Heart left ventricle (tissue), 16 donors: ENCODE measurements around the gene SLC9A9. TPM values are rescaled to one million over a fixed set of nuclear protein-coding genes. Genes with fewer than 3 reads are reported as not detected.
A peak's percentile ranks its signal among the peaks of the same experiment; 100 is the strongest.

Source experiments
- ATAC-seq, 4 donors: fragments of 200-7000 bp; cut with Tn5 transposase; one replicate each; pipeline ENCODE4 v1.9.1; 2020 to 2022; ENCODE audit warnings: moderate library complexity in 4 of 4, mild to moderate bottlenecking in 3 of 4, moderate number of reproducible peaks in 1 of 4
- DNase-seq, 5 donors: peaks; one replicate each; pipeline ENCODE4 v3.0.0-alpha.2; 2020
- H3K27ac ChIP-seq, 12 donors: fragments of 200-600 bp; sonication (generic) in 4 of 12; one replicate each; pipeline versions ENCODE4 v1.5.0 to v1.8.0; 2016 to 2022; ENCODE audit warnings: mild to moderate bottlenecking in 2 of 12
- H3K27me3 ChIP-seq, 9 donors: fragments of 200-600 bp; sonication (generic) in 2 of 9; one replicate each; pipeline versions ENCODE4 v1.5.1 to v1.8.0; 2016 to 2022; ENCODE audit warnings: mild to moderate bottlenecking in 3 of 9
- H3K36me3 ChIP-seq, 9 donors: fragments of 200-600 bp; sonication (generic) in 2 of 9; one replicate each; pipeline versions ENCODE4 v1.5.0 to v1.8.0; 2018 to 2022; ENCODE audit warnings: mild to moderate bottlenecking in 2 of 9
- H3K4me1 ChIP-seq, 12 donors: fragments of 200-600 bp; sonication (generic) in 4 of 12; one replicate each; pipeline versions ENCODE4 v1.5.0 to v1.8.0; 2016 to 2022; ENCODE audit warnings: mild to moderate bottlenecking in 3 of 12
- H3K4me3 ChIP-seq, 12 donors: fragments of 200-600 bp; sonication (generic) in 4 of 12; one replicate each; pipeline versions ENCODE4 v1.5.0 to v1.8.0; 2017 to 2022; ENCODE audit warnings: mild to moderate bottlenecking in 9 of 12, moderate library complexity in 4 of 12
- H3K9me3 ChIP-seq, 12 donors: fragments of 200-600 bp; sonication (generic) in 4 of 12; one replicate each; pipeline versions ENCODE4 v1.5.0 to v1.8.0; 2016 to 2022; ENCODE audit warnings: mild to moderate bottlenecking in 1 of 12
- POLR2A ChIP-seq, 2 donors: fragments of 450-650 bp; IDR thresholded peaks; one replicate each; pipeline ENCODE4 v1.6.1; 2017; ENCODE audit warnings: antibody characterized with exemption in 2 of 2, mild to moderate bottlenecking in 2 of 2, moderate library complexity in 2 of 2
- WGBS, 4 donors: extraction: QIAGEN DNeasy Blood & Tissue Kit in 2 of 4; methylation state at CpG; one replicate each; pipeline versions ENCODE4 v1.1.5 to v1.1.7; 2013 to 2018; 5-methylcytosine and 5-hydroxymethylcytosine counted together
- intact Hi-C, 10 donors: fragments of 100-400 bp; cut with DNase I; formaldehyde crosslinking; loops; one replicate each; pipeline versions ENCODE4 v1.11.1 to v1.14.2; 2022
- polyA plus RNA-seq, 2 donors: library from polyadenylated mRNA; stranded (reverse); fragments of 200-250 nt; gene quantifications; one replicate each; pipeline ENCODE4 v1.2.3, GENCODE V29; 2013
- total RNA-seq, 9 donors: library from RNA; depleted of rRNA in 2 of 9; stranded (reverse); fragments of >200 nt in 2 of 9; fragmentation: NEBNext Ultra II Directional in 3 of 9; extraction: Animal tissue kit (Norgen Biotek cat#: 25700) in 3 of 9; gene quantifications; one replicate each; pipeline versions ENCODE4 v1.1.0 to v1.2.4, GENCODE V29; 2016 to 2023
- TF ChIP-seq, protein P1 (sequence below), 12 donors: fragments of 200-600 bp; sonication (generic) in 4 of 12; IDR thresholded peaks; one replicate each; pipeline versions ENCODE4 v1.5.0 to v1.8.0; 2018 to 2022; ENCODE audit warnings: antibody characterized with exemption in 12 of 12, mild to moderate bottlenecking in 5 of 12
- donor health status: ischemic (EF 13 %, LVEDD 7.1; RV severe dilation, severe dysfunction).
- donor health status: healthy with polysubstance abuse.
- donor health status: DM: no; HTN: yes; CAD: no.
- donor health status: DM: no; HTN: no; CAD: no.
- donor health status: ischemic (EF 25% LVEDD 6.9; RV normal size, moderate dysfunction).
- donor health status: ischemic (EF 25% LVEDD 5.7; RV mildly dilated, moderate dysfunction).
- donor health status: healthy.
- donor health status: DM: yes; HTN: yes; CAD: no.
- donor health status: ischemic (EF 35%, LVEDD 5.7; RV mildly dilated, moderate dysfunction).
- donor health status: nonischemic (EF 11% LVEDD 7.7; RV severe dilation, severe dysfunction).
- donor health status: DM: yes; HTN: yes; CAD: no.
- donor health status: PGD.
- donor health status: ischemic (EF 29% LVEDD 5.4; RV normal size, mild dysfunction).
- donor health status: nonischemic (EF 23%, LVEDD 6.1; RV moderate dilation, normal function).

Gene SLC9A9
- total and polyA plus RNA-seq, 11 donors, result 0.76 to 17.5 (median 3.3) TPM

DNA sequence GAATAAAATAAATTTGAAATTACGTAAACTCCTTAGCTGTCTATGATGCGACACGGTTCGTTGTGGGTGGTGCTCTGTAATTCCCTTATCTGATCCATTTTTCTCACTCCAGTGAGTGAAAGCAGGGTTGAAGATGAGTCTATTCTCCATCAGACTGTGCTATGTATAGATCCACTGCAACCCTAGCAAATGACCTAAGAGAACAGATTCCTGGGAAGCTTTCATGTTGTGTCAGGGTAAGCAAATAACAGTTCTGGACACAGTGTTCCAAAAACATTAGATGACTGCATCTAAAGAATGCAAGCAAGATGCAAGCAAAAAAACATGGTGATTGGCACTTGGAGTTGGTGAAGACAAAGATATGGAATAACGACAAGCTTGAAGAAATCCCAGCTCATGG is 239.3 kb downstream of the SLC9A9 start:
- no peaks in the 10 kb centered on the region for H3K9me3 ChIP-seq
- no peaks in the 10 kb centered on the region for H3K36me3 ChIP-seq
- intact Hi-C loops, result no loop called here
- no peak overlapping the region for H3K27ac ChIP-seq
- no peak for DNase-seq
- peak; percentile 29 to 78 (median 64) for ATAC-seq
- H3K27me3 ChIP-seq, result no peaks in the 10 kb centered on the region
- H3K4me1 ChIP-seq, result no peaks in the 10 kb centered on the region
- TF ChIP-seq, protein P1, sequence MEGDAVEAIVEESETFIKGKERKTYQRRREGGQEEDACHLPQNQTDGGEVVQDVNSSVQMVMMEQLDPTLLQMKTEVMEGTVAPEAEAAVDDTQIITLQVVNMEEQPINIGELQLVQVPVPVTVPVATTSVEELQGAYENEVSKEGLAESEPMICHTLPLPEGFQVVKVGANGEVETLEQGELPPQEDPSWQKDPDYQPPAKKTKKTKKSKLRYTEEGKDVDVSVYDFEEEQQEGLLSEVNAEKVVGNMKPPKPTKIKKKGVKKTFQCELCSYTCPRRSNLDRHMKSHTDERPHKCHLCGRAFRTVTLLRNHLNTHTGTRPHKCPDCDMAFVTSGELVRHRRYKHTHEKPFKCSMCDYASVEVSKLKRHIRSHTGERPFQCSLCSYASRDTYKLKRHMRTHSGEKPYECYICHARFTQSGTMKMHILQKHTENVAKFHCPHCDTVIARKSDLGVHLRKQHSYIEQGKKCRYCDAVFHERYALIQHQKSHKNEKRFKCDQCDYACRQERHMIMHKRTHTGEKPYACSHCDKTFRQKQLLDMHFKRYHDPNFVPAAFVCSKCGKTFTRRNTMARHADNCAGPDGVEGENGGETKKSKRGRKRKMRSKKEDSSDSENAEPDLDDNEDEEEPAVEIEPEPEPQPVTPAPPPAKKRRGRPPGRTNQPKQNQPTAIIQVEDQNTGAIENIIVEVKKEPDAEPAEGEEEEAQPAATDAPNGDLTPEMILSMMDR (IDR thresholded peaks at IDR 0.05), result no peak
- TF ChIP-seq POLR2A (IDR thresholded peaks at IDR 0.05), result no peak
- WGBS, 4 donors, result 85 to 90% (median 87%) methylated on average over 5 of the region's 5 CpGs
- no peak overlapping the region for H3K4me3 ChIP-seq

DNA sequence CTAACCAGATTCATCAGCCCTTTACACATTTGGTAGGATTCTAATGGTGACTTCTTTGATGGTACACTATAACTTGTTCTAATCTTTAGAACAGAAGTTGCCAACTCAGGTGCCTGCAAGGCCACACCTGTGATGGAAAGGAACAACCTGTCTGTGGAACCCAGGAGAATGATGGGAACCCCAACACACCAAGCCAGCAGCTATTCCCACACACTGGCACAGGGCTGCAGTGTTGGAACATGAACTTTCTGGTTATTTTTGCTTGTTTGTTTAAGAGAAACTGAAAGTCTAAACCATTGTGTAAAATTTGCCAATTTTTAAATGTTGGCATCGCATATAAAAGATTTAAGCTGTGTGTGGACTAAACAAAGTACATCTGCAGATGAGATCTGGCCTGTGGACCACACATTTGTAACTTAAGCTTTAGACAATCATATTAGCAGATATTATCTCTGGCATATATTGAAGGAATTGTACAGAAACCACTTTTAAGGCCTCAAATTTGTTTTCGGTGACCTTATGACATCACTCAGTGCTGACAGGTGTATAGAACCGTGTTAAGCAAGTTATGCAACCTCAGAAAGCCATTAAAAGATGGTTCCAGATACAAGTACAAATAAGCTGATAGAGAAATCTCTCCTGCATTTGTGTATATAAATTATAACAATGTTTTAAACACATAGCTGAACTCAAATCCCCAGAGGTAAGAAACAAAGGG is 242.9 kb downstream of the SLC9A9 start:
- ATAC-seq, result no peak
- H3K27me3 ChIP-seq, result no peaks in the 10 kb centered on the region
- no peak for DNase-seq
- no peak overlapping the region for H3K4me3 ChIP-seq
- no peak for TF ChIP-seq POLR2A (IDR thresholded peaks at IDR 0.05)
- TF ChIP-seq, protein P1 (IDR thresholded peaks at IDR 0.05), result no peak
- H3K4me1 ChIP-seq, result peaks cover 0 to 21% (median 6%) of the 10 kb centered on the region in 12 donors
- no peaks in the 10 kb centered on the region for H3K36me3 ChIP-seq
- 66 to 83% (median 82%) methylated on average over 3 of the region's 3 CpGs for WGBS, 4 donors
- intact Hi-C loops, result no loop called here
- H3K9me3 ChIP-seq, result no peaks in the 10 kb centered on the region
- H3K27ac ChIP-seq, result no peak overlapping the region

GRCh38 chr3:143604402-143605185 is 243.7 kb downstream of the SLC9A9 start:
- no peak for DNase-seq
- Histone ChIP-seq H3K27ac (no peak overlapping the region), H3K36me3 (no peaks in the 10 kb centered on the region), H3K4me3 (no peak overlapping the region), H3K27me3 (no peaks in the 10 kb centered on the region), H3K4me1 (peaks cover 0 to 21% (median 6%) of the 10 kb centered on the region in 12 donors), H3K9me3 (no peaks in the 10 kb centered on the region)
- intact Hi-C loops, result no loop called here
- 79 to 84% (median 81%) methylated on average over 5 of the region's 5 CpGs for WGBS, 4 donors
- ATAC-seq, result no peak
- no peak for TF ChIP-seq POLR2A (IDR thresholded peaks at IDR 0.05)
- TF ChIP-seq, protein P1 (IDR thresholded peaks at IDR 0.05), result no peak

- peaks cover 0 to 21% (median 6%) of the 10 kb centered on the region in 12 donors for H3K4me1 ChIP-seq
- no peak overlapping the region for H3K4me3 ChIP-seq
- no peak for TF ChIP-seq POLR2A (IDR thresholded peaks at IDR 0.05)
- TF ChIP-seq, protein P1 (IDR thresholded peaks at IDR 0.05), result no peak
- no peak for DNase-seq
- H3K27ac ChIP-seq, result no peak overlapping the region
- no peaks in the 10 kb centered on the region for H3K9me3 ChIP-seq
- H3K27me3 ChIP-seq, result no peaks in the 10 kb centered on the region
- intact Hi-C loops, result no loop called here
- 87 to 91% (median 89%) methylated on average over 5 of the region's 5 CpGs for WGBS, 4 donors
- no peaks in the 10 kb centered on the region for H3K36me3 ChIP-seq
- no peak for ATAC-seq
Observed at GRCh38 chr3:143603774-143604173, 244.5 kb downstream of the SLC9A9 start.
